Neuronal stem cell (in vitro differentiated cells): ENCODE measurements around the gene SPECC1.

ENCODE experiments used
- DNase-seq: peaks from one replicate; pipeline ENCODE4 v3.0.0-alpha.2; 2013; ENCODE audit warnings: low spot score
- H2AFZ ChIP-seq: one replicate; pipeline ENCODE4 v1.6.1; 2013; ENCODE audit warnings: mild to moderate bottlenecking, low read length, inconsistent platforms
- H2AK5ac ChIP-seq: 2 replicates; pipeline ENCODE4 v1.6.1; 2013; ENCODE audit warnings: low read depth, mild to moderate bottlenecking, inconsistent platforms, low read length, moderate library complexity, mixed read lengths
- H2BK120ac ChIP-seq: 2 replicates; pipeline ENCODE4 v1.6.1; 2013; ENCODE audit warnings: low read depth, mild to moderate bottlenecking, inconsistent platforms, low read length, moderate library complexity, mixed read lengths
- H2BK12ac ChIP-seq: one replicate; pipeline ENCODE4 v1.6.1; 2013; ENCODE audit warnings: low read length, inconsistent platforms
- H2BK15ac ChIP-seq: 2 replicates; pipeline ENCODE4 v1.6.1; 2013; ENCODE audit warnings: mild to moderate bottlenecking, low read length, inconsistent platforms, mixed read lengths
- H2BK5ac ChIP-seq: one replicate; pipeline ENCODE4 v1.6.1; 2013; ENCODE audit warnings: inconsistent platforms, mild to moderate bottlenecking, low read length, moderate library complexity
- H3K14ac ChIP-seq: one replicate; pipeline ENCODE4 v1.6.1; 2013; ENCODE audit warnings: low read length, inconsistent platforms
- H3K18ac ChIP-seq: 2 replicates; pipeline ENCODE4 v1.6.1; 2013; ENCODE audit warnings: low read length, inconsistent platforms
- H3K23ac ChIP-seq: 2 replicates; pipeline ENCODE4 v1.6.1; 2013; ENCODE audit warnings: low read depth, mild to moderate bottlenecking, mixed read lengths, low read length, inconsistent platforms; ENCODE audit not compliant: poor library complexity
- H3K27ac ChIP-seq: replicated peaks from 3 replicates; pipeline ENCODE4 v1.5.1; 2013; ENCODE audit warnings: low read length, inconsistent platforms
- H3K27me3 ChIP-seq, 3 experiments: 2 replicates each; pipeline ENCODE4 v1.6.1; 2013; ENCODE audit warnings: low read length in 3 of 3, mild to moderate bottlenecking in 2 of 3, inconsistent platforms in 1 of 3, low read depth in 1 of 3, mixed read lengths in 1 of 3, moderate library complexity in 1 of 3; ENCODE audit not compliant: control insufficient read depth in 3 of 3, insufficient read depth in 3 of 3
- H3K36me3 ChIP-seq, 2 donors: replicated peaks in 1 of 2; 2 replicates each; pipeline ENCODE4 v1.6.1; 2013; ENCODE audit warnings: low read length in 2 of 2; ENCODE audit not compliant: control insufficient read depth in 2 of 2, insufficient read depth in 2 of 2
- H3K4ac ChIP-seq: 2 replicates; pipeline ENCODE4 v1.6.1; 2013; ENCODE audit warnings: inconsistent platforms, mild to moderate bottlenecking, low read length, moderate library complexity
- H3K4me1 ChIP-seq, 2 donors: 1 replicate in 1 of 2; 2 replicates in 1 of 2; pipeline ENCODE4 v1.6.1; 2013; ENCODE audit warnings: low read length in 2 of 2, low read depth in 1 of 2; ENCODE audit not compliant: control insufficient read depth in 2 of 2, insufficient read depth in 1 of 2
- H3K4me2 ChIP-seq: one replicate; pipeline ENCODE4 v1.6.1; 2013; ENCODE audit warnings: mild to moderate bottlenecking, low read length, inconsistent platforms; ENCODE audit not compliant: insufficient read depth, poor library complexity, severe bottlenecking
- H3K4me3 ChIP-seq, 2 donors: 2 replicates each; pipeline ENCODE4 v1.5.1; 2013; ENCODE audit warnings: low read length in 2 of 2, mild to moderate bottlenecking in 2 of 2, inconsistent platforms in 1 of 2, moderate library complexity in 1 of 2
- H3K79me1 ChIP-seq: one replicate; pipeline ENCODE4 v1.6.1; 2013; ENCODE audit warnings: low read depth, mild to moderate bottlenecking, inconsistent platforms, low read length, moderate library complexity
- H3K9ac ChIP-seq: one replicate; pipeline ENCODE4 v1.6.1; 2013; ENCODE audit warnings: mild to moderate bottlenecking, low read depth, low read length, inconsistent platforms; ENCODE audit not compliant: poor library complexity
- H3K9me3 ChIP-seq, 2 donors: replicated peaks in 1 of 2; 2 replicates each; pipeline versions ENCODE3 to v1.6.1; 2013; ENCODE audit warnings: low read length in 2 of 2, mild to moderate bottlenecking in 2 of 2, inconsistent platforms in 1 of 2, low read depth in 1 of 2, mixed read lengths in 1 of 2, moderate library complexity in 1 of 2; ENCODE audit not compliant: control insufficient read depth in 2 of 2, insufficient read depth in 1 of 2
- H4K8ac ChIP-seq: one replicate; pipeline ENCODE4 v1.6.1; 2013; ENCODE audit warnings: low read depth, mild to moderate bottlenecking, inconsistent platforms, low read length, moderate library complexity
- H4K91ac ChIP-seq: one replicate; pipeline ENCODE4 v1.6.1; 2013; ENCODE audit warnings: low read length, low read depth, mild to moderate bottlenecking, inconsistent platforms; ENCODE audit not compliant: poor library complexity
- WGBS, 2 donors: extraction: QIAGEN DNeasy Blood & Tissue Kit; methylation state at CpG; one replicate each; pipeline ENCODE4 v1.1.7; 2013; ENCODE audit warnings: missing lambda C conversion rate in 2 of 2, mixed read lengths in 1 of 2; ENCODE audit not compliant: insufficient read length in 2 of 2, insufficient replicate concordance in 1 of 2; ENCODE audit errors: extremely low coverage in 2 of 2; 5-methylcytosine and 5-hydroxymethylcytosine counted together

SPECC1 gene

DNA sequence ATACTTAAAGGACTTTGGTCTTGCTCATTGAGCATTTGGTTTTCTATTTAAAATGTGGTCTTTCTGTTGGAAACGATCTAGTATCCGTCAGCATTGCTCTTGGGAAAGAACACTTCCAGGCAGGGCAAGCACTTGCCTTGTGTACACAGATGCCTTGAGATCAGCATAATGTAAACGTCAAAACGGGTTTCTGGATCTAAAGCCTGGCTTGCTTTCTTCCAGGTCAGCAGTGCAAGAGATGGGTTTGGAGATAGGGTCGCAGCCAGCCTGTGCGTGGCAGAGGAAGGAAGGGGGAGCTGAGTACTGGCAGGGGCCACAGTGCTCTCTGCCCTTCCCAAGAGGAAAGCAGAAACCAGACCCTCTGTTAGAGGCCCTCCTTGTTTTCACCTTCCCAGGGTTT, 282.7 kb downstream of the SPECC1 start:
- no CpG with 5 or more reads among the region's 6 CpGs for WGBS, 2 donors

DNA sequence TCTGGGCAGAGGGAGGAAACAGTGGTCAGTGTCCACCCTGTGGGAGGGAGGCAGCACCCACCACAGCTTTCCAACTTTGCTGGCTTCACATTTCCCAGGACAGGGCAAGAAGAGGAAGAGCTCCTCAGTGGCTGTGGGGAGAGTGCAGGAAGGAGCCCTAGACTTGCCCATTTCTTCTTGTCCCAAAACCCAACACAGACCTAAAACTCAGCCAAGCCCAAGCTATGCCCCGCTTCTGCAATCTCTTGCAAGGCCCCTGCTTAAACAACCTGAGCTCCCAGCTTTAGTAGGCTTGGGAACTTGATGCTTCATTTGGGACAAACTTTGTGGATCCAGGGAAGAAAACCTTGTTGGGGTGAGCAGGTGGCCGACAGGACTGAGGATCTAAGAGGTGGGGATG, 284.3 kb downstream of the SPECC1 start:
- Histone ChIP-seq H2BK12ac (no peak overlapping the region), H3K9me3 (no peaks in the 10 kb centered on the region), H3K79me1 (no peaks in the 10 kb centered on the region), H4K8ac (no peak overlapping the region), H2BK15ac (no peak overlapping the region), H3K36me3 (peaks cover 13 to 14% of the 10 kb centered on the region in 2 donors), H3K4ac (no peak overlapping the region), H3K4me2 (no peak overlapping the region), H2AFZ (no peak overlapping the region), H3K18ac (peak overlapping the region; percentile 22), H2AK5ac (no peak overlapping the region), H2BK120ac (no peak overlapping the region), H4K91ac (no peak overlapping the region), H3K27me3 (no peaks in the 10 kb centered on the region), H3K4me1 (no peaks in the 10 kb centered on the region), H3K9ac (no peak overlapping the region), H3K27ac (no peak overlapping the region), H3K14ac (no peak overlapping the region), H3K4me3 (no peak overlapping the region), H2BK5ac (no peak overlapping the region), H3K23ac (no peak overlapping the region)
- no peak for DNase-seq
- WGBS, 2 donors: no CpG with 5 or more reads among the region's 2 CpGs

More for the DNA sequence above, 282.7 kb downstream of the SPECC1 start:
- H3K9me3 ChIP-seq: no peaks in the 10 kb centered on the region
- no peaks in the 10 kb centered on the region for H3K4me1 ChIP-seq
- no peak overlapping the region for H3K9ac ChIP-seq
- no peak overlapping the region for H2BK5ac ChIP-seq
- no peaks in the 10 kb centered on the region for H3K27me3 ChIP-seq
- no peaks in the 10 kb centered on the region for H3K79me1 ChIP-seq
- no peak overlapping the region for H3K14ac ChIP-seq
- H2AK5ac ChIP-seq: no peak overlapping the region
- H3K4me2 ChIP-seq: no peak overlapping the region
- no peak overlapping the region for H3K18ac ChIP-seq
- no peak overlapping the region for H3K4ac ChIP-seq
- no peak overlapping the region for H2BK15ac ChIP-seq
- no peak overlapping the region for H3K27ac ChIP-seq
- H2BK12ac ChIP-seq: no peak overlapping the region
- H3K4me3 ChIP-seq: no peak overlapping the region
- H4K8ac ChIP-seq: peak overlapping the region; percentile 65
- H3K23ac ChIP-seq: no peak overlapping the region
- H2AFZ ChIP-seq: no peak overlapping the region
- no peak for DNase-seq
- H3K36me3 ChIP-seq: peaks cover 2 to 11% of the 10 kb centered on the region in 2 donors
- H2BK120ac ChIP-seq: no peak overlapping the region
- H4K91ac ChIP-seq: no peak overlapping the region

DNA sequence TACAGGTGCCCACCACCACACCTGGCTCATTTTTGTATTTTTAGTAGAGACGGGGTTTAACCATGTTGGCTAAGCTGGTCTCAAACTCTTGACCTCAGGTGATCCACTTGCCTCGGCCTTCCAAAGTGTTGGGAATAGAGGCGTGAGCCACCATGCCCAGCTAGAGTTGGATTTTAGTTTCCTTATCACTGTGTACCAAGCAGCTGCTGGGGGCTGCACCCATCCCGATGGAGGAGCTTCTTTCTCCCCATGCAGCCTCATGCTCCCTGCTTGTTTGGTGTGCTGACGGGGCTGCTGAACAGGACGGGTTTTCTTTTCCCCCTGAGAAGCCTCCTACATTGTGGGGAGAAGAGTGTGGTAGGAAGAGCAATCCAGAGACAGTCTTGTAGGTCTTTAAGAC, 285.0 kb downstream of the SPECC1 start:
- no peak overlapping the region for H2BK5ac ChIP-seq
- no peak overlapping the region for H4K91ac ChIP-seq
- no peak overlapping the region for H3K18ac ChIP-seq
- H3K14ac ChIP-seq: peak overlapping the region; percentile 38
- WGBS, 2 donors: no CpG with 5 or more reads among the region's 6 CpGs
- H2AFZ ChIP-seq: no peak overlapping the region
- no peak overlapping the region for H2AK5ac ChIP-seq
- H3K27ac ChIP-seq: no peak overlapping the region
- H3K4ac ChIP-seq: no peak overlapping the region
- H3K4me1 ChIP-seq: no peaks in the 10 kb centered on the region
- H4K8ac ChIP-seq: no peak overlapping the region
- H2BK120ac ChIP-seq: no peak overlapping the region
- no peak overlapping the region for H2BK15ac ChIP-seq
- H3K4me2 ChIP-seq: no peak overlapping the region
- H3K9me3 ChIP-seq: no peaks in the 10 kb centered on the region
- DNase-seq: no peak
- no peaks in the 10 kb centered on the region for H3K79me1 ChIP-seq
- no peak overlapping the region for H2BK12ac ChIP-seq
- H3K9ac ChIP-seq: no peak overlapping the region
- H3K4me3 ChIP-seq: no peak overlapping the region
- peaks cover 13 to 16% of the 10 kb centered on the region in 2 donors for H3K36me3 ChIP-seq
- H3K23ac ChIP-seq: no peak overlapping the region
- no peaks in the 10 kb centered on the region for H3K27me3 ChIP-seq

- H4K91ac ChIP-seq: no peak overlapping the region
- peaks cover 10 to 27% of the 10 kb centered on the region in 2 donors for H3K36me3 ChIP-seq
- H3K4ac ChIP-seq: no peak overlapping the region
- no peak overlapping the region for H2BK5ac ChIP-seq
- no peaks in the 10 kb centered on the region for H3K27me3 ChIP-seq
- no CpG with 5 or more reads among the region's 3 CpGs for WGBS, 2 donors
- H2BK12ac ChIP-seq: no peak overlapping the region
- no peak overlapping the region for H3K4me2 ChIP-seq
- H2AK5ac ChIP-seq: no peak overlapping the region
- DNase-seq: no peak
- H3K9ac ChIP-seq: no peak overlapping the region
- no peak overlapping the region for H2BK120ac ChIP-seq
- no peak overlapping the region for H3K14ac ChIP-seq
- H2AFZ ChIP-seq: no peak overlapping the region
- H4K8ac ChIP-seq: no peak overlapping the region
- H3K9me3 ChIP-seq: no peaks in the 10 kb centered on the region
- H3K27ac ChIP-seq: no peak overlapping the region
- H3K4me1 ChIP-seq: peaks cover 0 to 2% of the 10 kb centered on the region in 2 donors
- no peak overlapping the region for H2BK15ac ChIP-seq
- H3K79me1 ChIP-seq: no peaks in the 10 kb centered on the region
- H3K4me3 ChIP-seq: no peak overlapping the region
- no peak overlapping the region for H3K18ac ChIP-seq
- no peak overlapping the region for H3K23ac ChIP-seq
Observed at GRCh38 chr17:20299013-20299412, 289.9 kb downstream of the SPECC1 start.
